Right lobe of liver (tissue), 4 donors: ENCODE measurements around the gene AK3.

Experiments used
- CTCF ChIP-seq, 4 donors: fragments of 200-600 bp in 3 of 4; fragments of 450-650 bp in 1 of 4; IDR thresholded peaks; one replicate each; pipeline versions ENCODE4 v1.5.1 to v1.8.0; 2016 to 2022; ENCODE audit warnings: antibody characterized with exemption in 4 of 4, mild to moderate bottlenecking in 2 of 4
- POLR2A ChIP-seq: fragments of 450-650 bp; IDR thresholded peaks from one replicate; pipeline ENCODE4 v1.6.1; 2017; ENCODE audit warnings: antibody characterized with exemption, mild to moderate bottlenecking
- donor health status: DM: no; HTN: no; CAD: no.
- donor health status: DM: no; HTN: no; CAD: no.
- donor health status: DM: no; HTN: yes; CAD: no.

- TF ChIP-seq CTCF (IDR thresholded peaks at IDR 0.05) = no peak
- TF ChIP-seq POLR2A = no peak
These were observed 27.7 kb upstream of the AK3 start for GRCh38 chr9:4768681-4769080.
